K562 (cell line): Measurements from ENCODE around the gene MKNK2. TPM values are rescaled to one million over a fixed set of nuclear protein-coding genes. Genes with fewer than 3 reads are reported as not detected.

Experiments
- ATAC-seq: fragments of 200-7000 bp; cut with Tn5 transposase; 3 replicates; pipeline ENCODE4 v1.9.1; 2020; ENCODE audit warnings: moderate library complexity
- BruUV-seq: library from RNA; stranded (reverse); fragments of 400-500 nt; replicated peaks from 2 replicates; lab custom pipeline; 2021; lab: Mats Ljungman, UMichigan
- CTCF ChIA-PET: fragments of 300-600 bp; formaldehyde crosslinking; extraction: SDS; loops from one replicate; lab custom pipeline; 2021; ENCODE audit warnings: low intra/inter-chr PET ratio; lab: Yijun Ruan, JAX
- POLR2A ChIA-PET: fragments of 300-600, 350-650 bp; sonication (Branson Sonifier 250); formaldehyde crosslinking; extraction: SDS; loops from one replicate; lab custom pipeline; 2021; ENCODE audit warnings: antibody characterized with exemption, inconsistent platforms; lab: Yijun Ruan, JAX
- DNase-seq, 4 experiments: peaks; one replicate each; pipeline versions ENCODE4 v3.0.0 to v3.0.0-alpha.2; 2011 to 2018; ENCODE audit warnings: low spot score in 3 of 4, mixed read lengths in 3 of 4; ENCODE audit errors: extremely low read depth in 1 of 4
- FAIRE-seq: peaks from 2 replicates; lab custom pipeline; 2011; peaks lifted over from hg19 to GRCh38; lab: Jason Lieb, UNC
- H2AFZ ChIP-seq: 2 replicates; pipeline ENCODE4 v1.6.0; 2011; ENCODE audit warnings: low read depth, low read length, control low read depth, inconsistent platforms
- H3K27ac ChIP-seq: fragments of 200-600 bp; 3 replicates; pipeline ENCODE4 v1.8.0; 2011; ENCODE audit warnings: low read depth, mild to moderate bottlenecking, control low read depth, inconsistent platforms, low read length, moderate library complexity, mixed read lengths; ENCODE audit errors: extremely low read depth
- H3K27me3 ChIP-seq, 2 experiments: fragments of 300-600 bp in 1 of 2; 2 replicates in 1 of 2; 3 replicates in 1 of 2; pipeline versions ENCODE4 v1.6.0 to v1.8.0; 2011; ENCODE audit warnings: inconsistent platforms in 2 of 2, low read length in 2 of 2, mild to moderate bottlenecking in 1 of 2, mixed read lengths in 1 of 2, moderate library complexity in 1 of 2; ENCODE audit not compliant: control insufficient read depth in 2 of 2, insufficient read depth in 2 of 2
- H3K36me3 ChIP-seq: fragments of 300-600 bp; 3 replicates; pipeline ENCODE4 v1.8.0; 2011; ENCODE audit warnings: mild to moderate bottlenecking, low read length, inconsistent platforms; ENCODE audit not compliant: control insufficient read depth, insufficient read depth
- H3K4me1 ChIP-seq, 2 experiments: fragments of 200-600 bp in 1 of 2; replicated peaks in 1 of 2; 2 replicates in 1 of 2; 3 replicates in 1 of 2; pipeline versions ENCODE4 v1.5.1 to v1.8.0; 2011; ENCODE audit warnings: inconsistent platforms in 2 of 2, low read length in 2 of 2, mild to moderate bottlenecking in 1 of 2, mixed read lengths in 1 of 2, moderate library complexity in 1 of 2; ENCODE audit not compliant: control insufficient read depth in 2 of 2, insufficient read depth in 2 of 2
- H3K4me2 ChIP-seq: 2 replicates; pipeline ENCODE4 v1.6.1; 2011; ENCODE audit warnings: low read length, control low read depth, inconsistent platforms, mixed read lengths; ENCODE audit not compliant: insufficient read depth
- H3K4me3 ChIP-seq: fragments of 200-600 bp; sonication (generic), shearing (Covaris generic); 2 replicates; pipeline ENCODE4 v1.5.1; 2016; ENCODE audit warnings: control low read depth, inconsistent platforms
- H3K79me2 ChIP-seq: fragments of 200-600 bp; 3 replicates; pipeline ENCODE4 v1.8.0; 2011; ENCODE audit warnings: low read length, inconsistent platforms; ENCODE audit not compliant: control insufficient read depth, insufficient read depth
- H3K9ac ChIP-seq, 2 experiments: 2 replicates each; pipeline versions ENCODE4 v1.6.0 to v1.6.1; 2011; ENCODE audit warnings: low read depth in 2 of 2, low read length in 2 of 2, control low read depth in 1 of 2, inconsistent platforms in 1 of 2, mild to moderate bottlenecking in 1 of 2, mixed read lengths in 1 of 2; ENCODE audit not compliant: insufficient read depth in 1 of 2
- H3K9me1 ChIP-seq: one replicate; pipeline ENCODE4 v1.6.0; 2011; ENCODE audit warnings: inconsistent platforms, mild to moderate bottlenecking, low read length, moderate library complexity; ENCODE audit not compliant: control insufficient read depth, insufficient read depth
- H3K9me3 ChIP-seq: replicated peaks from 2 replicates; pipeline ENCODE4 v1.5.1; 2011; ENCODE audit warnings: low read depth, low read length, inconsistent platforms; ENCODE audit not compliant: control insufficient read depth, insufficient read depth
- H4K20me1 ChIP-seq: replicated peaks from 2 replicates; pipeline ENCODE4 v1.6.1; 2011; ENCODE audit warnings: low read length, inconsistent platforms, mixed read lengths; ENCODE audit not compliant: control insufficient read depth, insufficient read depth
- TCFL5 ChIP-seq: fragments of 250-450 bp; sonication (Bioruptor Pico); conservative IDR thresholded peaks from 2 replicates; pipeline ENCODE4 v1.6.1; 2021; ENCODE audit warnings: mild to moderate bottlenecking, moderate library complexity, matching md5 sums
- WGBS: fragments of 100-300 bp; shearing (Covaris generic); methylation state at CpG from one replicate; pipeline ENCODE4 v1.1.6; 2016; ENCODE audit warnings: low coverage, mixed read lengths; ENCODE audit not compliant: insufficient coverage; ENCODE audit errors: missing lambda C conversion rate; 5-methylcytosine and 5-hydroxymethylcytosine counted together
- in situ Hi-C: fragments of 300-500 bp; cut with MboI; formaldehyde crosslinking; loops from 4 replicates; pipeline ENCODE4 v1.15.0; 2018; ENCODE audit warnings: inconsistent platforms, mixed read lengths
- intact Hi-C: fragments of 100-400 bp; cut with micrococcal nuclease; formaldehyde crosslinking; loops from 2 replicates; pipeline ENCODE4 v1.14.2; 2022
- polyA plus RNA-seq, 8 experiments: library from polyadenylated mRNA; depleted of rRNA in 4 of 8; stranded (reverse) in 5 of 8; unstranded in 3 of 8; fragments of >200 nt; fragmentation: Nextera tagmentation in 2 of 8; fragmentation: Illumina TruSeq in 1 of 8; extraction: Ambion mirVana in 2 of 8; extraction: Trizol in 1 of 8; gene quantifications; 2 replicates each; pipeline versions ENCODE4 v1.2.1 to v1.2.3, GENCODE V29; 2011 to 2014; ENCODE audit warnings: inconsistent platforms in 1 of 8, missing spikeins in 1 of 8
- total RNA-seq, 7 experiments: library from RNA; depleted of rRNA in 6 of 7; stranded (reverse); fragments of >200 nt in 6 of 7; fragmentation: Illumina TruSeq in 2 of 7; extraction: Trizol in 2 of 7; gene quantifications; 2 replicates each; pipeline versions ENCODE4 v1.2.1 to v1.2.3, GENCODE V29; 2011 to 2021; ENCODE audit warnings: low replicate concordance in 1 of 7
- TF ChIP-seq, protein P1 (sequence below), 2 experiments: fragments of 450-650 bp in 1 of 2; sonication (generic) in 1 of 2; formaldehyde crosslinking in 1 of 2; IDR thresholded peaks in 1 of 2; conservative IDR thresholded peaks in 1 of 2; 2 replicates each; pipeline versions ENCODE4 v1.6.1 to v1.8.1; 2016 to 2023; ENCODE audit warnings: mild to moderate bottlenecking in 2 of 2, moderate library complexity in 2 of 2, inconsistent platforms in 1 of 2, missing genetic modification reagents in 1 of 2

Gene MKNK2
- total and polyA plus RNA-seq, 9 of the 15 experiments (the other 6 are each of a cell fraction or from before 2014, with no cell fraction given), result 5.1 to 191 (median 51.9) TPM

- CTCF ChIA-PET, result no interaction called here
- no peak for ATAC-seq
- Histone ChIP-seq H3K79me2 (peaks cover 33% of the 10 kb centered on the region), H3K4me3 (no peak overlapping the region), H3K27me3 (no peaks in the 10 kb centered on the region), H3K9ac (no peak overlapping the region; a peak in 1 of 4 replicates), H3K4me1 (peaks cover 41 to 50% of the 10 kb centered on the region in 2 experiments; a peak in 4 of 5 replicates), H3K9me1 (no peaks in the 10 kb centered on the region), H4K20me1 (no peaks in the 10 kb centered on the region), H2AFZ (no peak overlapping the region), H3K27ac (peak overlapping the region; percentile 34; the same call in 1 of the 3 replicates), H3K4me2 (no peak overlapping the region)
- FAIRE-seq, result no peak
- no peak for DNase-seq
- POLR2A ChIA-PET, result interaction anchor here (0.6 to 1.1 kb wide), 2 partner anchors 28 to 163 kb away, joined by 3 read pairs; no protein-coding TSS in a partner anchor
- in situ Hi-C loops (no loop called here), intact Hi-C loops (loop anchor here (5.0 kb wide), 1 partner anchor 72 kb away; the partner anchor contains the start of gene BTBD2)
- BruUV-seq, result no TSS peak
- WGBS, result no CpG with 5 or more reads among the region's 2 CpGs
- no peak for TF ChIP-seq TCFL5 (CRISPR knock-in tag)
- TF ChIP-seq, protein P1, sequence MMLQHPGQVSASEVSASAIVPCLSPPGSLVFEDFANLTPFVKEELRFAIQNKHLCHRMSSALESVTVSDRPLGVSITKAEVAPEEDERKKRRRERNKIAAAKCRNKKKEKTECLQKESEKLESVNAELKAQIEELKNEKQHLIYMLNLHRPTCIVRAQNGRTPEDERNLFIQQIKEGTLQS (IDR thresholded peaks at IDR 0.05), result no peak
- TF ChIP-seq, protein P1 (CRISPR knock-in tag; conservative IDR thresholded peaks at IDR 0.05), result no peak
- TF ChIP-seq, all 486 proteins: peak for 0
- peaks cover 12% of the 10 kb centered on the region; the same call in 2 of the 3 replicates for H3K36me3 ChIP-seq
- H3K9me3 ChIP-seq, result no peaks in the 10 kb centered on the region
These were observed 38.6 kb upstream of the MKNK2 start for GRCh38 chr19:2089727-2090053.
